Adrenal gland (tissue), 12 donors: ENCODE data around the gene ZCCHC3. TPM values are rescaled to one million over a fixed set of nuclear protein-coding genes. Genes with fewer than 3 reads are reported as not detected.

ENCODE experiments used
- DNase-seq, 7 donors: peaks; one replicate each; pipeline ENCODE4 v3.0.0-alpha.2; 2019 to 2020
- H3K27ac ChIP-seq, 5 donors: fragments of 200-600 bp; sonication (generic) in 4 of 5; 1 replicate in 3 of 5; 2 replicates in 2 of 5; pipeline versions ENCODE4 v1.5.1 to v1.8.0; 2016 to 2020; ENCODE audit warnings: mild to moderate bottlenecking in 1 of 5
- H3K27me3 ChIP-seq: fragments of 200-600 bp; 2 replicates; pipeline ENCODE4 v1.8.0; 2021
- H3K36me3 ChIP-seq, 2 donors: fragments of 200-600 bp; replicated peaks in 1 of 2; 1 replicate in 1 of 2; 2 replicates in 1 of 2; pipeline versions ENCODE4 v1.5.1 to v1.8.0; 2018 to 2022
- H3K4me1 ChIP-seq, 2 donors: fragments of 200-600 bp; replicated peaks in 1 of 2; 1 replicate in 1 of 2; 2 replicates in 1 of 2; pipeline versions ENCODE4 v1.5.1 to v1.8.0; 2018 to 2021
- H3K4me3 ChIP-seq, 4 donors: fragments of 200-600 bp; sonication (generic) in 3 of 4; one replicate each; pipeline ENCODE4 v1.5.1; 2016 to 2018
- H3K9me3 ChIP-seq, 3 donors: fragments of 200-600 bp; sonication (generic) in 1 of 3; replicated peaks in 1 of 3; 1 replicate in 2 of 3; 2 replicates in 1 of 3; pipeline versions ENCODE4 v1.5.1 to v1.8.0; 2016 to 2021
- POLR2A ChIP-seq, 2 donors: fragments of 450-650 bp; IDR thresholded peaks; one replicate each; pipeline ENCODE4 v1.6.1; 2017; ENCODE audit warnings: antibody characterized with exemption in 2 of 2, mild to moderate bottlenecking in 2 of 2, moderate library complexity in 1 of 2
- WGBS, 4 donors: extraction: QIAGEN DNeasy Blood & Tissue Kit in 2 of 4; methylation state at CpG; one replicate each; pipeline versions ENCODE4 v1.1.5 to v1.1.7; 2013 to 2017; 5-methylcytosine and 5-hydroxymethylcytosine counted together
- intact Hi-C, 2 donors: fragments of 100-400 bp; cut with DNase I; formaldehyde crosslinking; loops; one replicate each; pipeline versions ENCODE4 v1.14.1 to v1.15.0; 2022 to 2023
- polyA plus RNA-seq, 3 donors: library from polyadenylated mRNA; stranded (reverse); fragments of 200-250 nt in 2 of 3; fragments of 350-450 nt in 1 of 3; fragmentation: Illumina TruSeq in 1 of 3; extraction: RNeasy Lipid Tissue Mini Kit (QIAGEN cat#74804) in 1 of 3; gene quantifications; one replicate each; pipeline ENCODE4 v1.2.3, GENCODE V29; 2013 to 2014
- total RNA-seq, 9 donors: library from RNA; depleted of rRNA in 4 of 9; stranded (reverse); fragments of >200 nt in 4 of 9; fragments of 120-200 nt in 1 of 9; fragmentation: NEBNext Ultra II Directional in 1 of 9; extraction: Animal tissue kit (Norgen Biotek cat#: 25700) in 1 of 9; gene quantifications; one replicate each; pipeline versions ENCODE4 v1.1.0 to v1.2.4, GENCODE V29; 2013 to 2023
- TF ChIP-seq, protein P1 (sequence below), 6 experiments: fragments of 450-650 bp in 4 of 6; fragments of 200-600 bp in 2 of 6; sonication (generic) in 1 of 6; IDR thresholded peaks; 1 replicate in 5 of 6; 2 replicates in 1 of 6; pipeline versions ENCODE4 v1.5.1 to v1.8.0; 2016 to 2021; ENCODE audit warnings: antibody characterized with exemption in 6 of 6, mild to moderate bottlenecking in 2 of 6, moderate library complexity in 1 of 6
- donor health status: healthy with polysubstance abuse.
- donor health status: Bipolar disorder and iron deficiency.
- donor health status: DM: yes; HTN: yes; CAD: no.
- donor health status: DM: no; HTN: no; CAD: no.
- donor health status: DM: no; HTN: no; CAD: no.
- donor health status: DM: yes; HTN: yes; CAD: no.

ZCCHC3 gene
- total and polyA plus RNA-seq, 12 donors: 11.1 to 29.3 (median 16.3) TPM

DNA sequence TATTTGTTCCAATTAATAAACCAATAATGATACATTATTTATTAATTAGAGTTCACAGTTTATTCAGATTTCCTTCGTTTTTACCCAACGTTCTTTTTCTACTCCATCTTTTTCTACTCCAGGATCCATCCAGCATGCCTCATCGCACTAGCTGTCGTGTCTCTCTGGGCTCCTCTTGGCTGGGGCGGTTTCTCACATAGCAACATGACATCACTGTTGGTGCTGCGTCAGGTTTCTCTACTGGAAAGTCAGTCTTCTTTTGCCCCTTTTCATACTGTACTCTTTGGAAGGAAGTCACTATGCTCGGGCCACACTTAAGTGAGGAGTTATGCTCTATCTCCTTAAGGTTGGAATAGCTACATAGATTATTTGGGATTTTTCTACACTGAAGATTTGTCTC lies 14.2 kb downstream of the ZCCHC3 start:
- Histone ChIP-seq H3K27ac (no peak overlapping the region), H3K4me1 (peaks cover 8 to 16% of the 10 kb centered on the region in 2 donors), H3K27me3 (no peaks in the 10 kb centered on the region), H3K4me3 (no peak overlapping the region), H3K9me3 (no peaks in the 10 kb centered on the region), H3K36me3 (no peaks in the 10 kb centered on the region)
- WGBS, 4 donors: 87 to 92% (median 88%) methylated on average over 7 of the region's 7 CpGs
- TF ChIP-seq, protein P1, sequence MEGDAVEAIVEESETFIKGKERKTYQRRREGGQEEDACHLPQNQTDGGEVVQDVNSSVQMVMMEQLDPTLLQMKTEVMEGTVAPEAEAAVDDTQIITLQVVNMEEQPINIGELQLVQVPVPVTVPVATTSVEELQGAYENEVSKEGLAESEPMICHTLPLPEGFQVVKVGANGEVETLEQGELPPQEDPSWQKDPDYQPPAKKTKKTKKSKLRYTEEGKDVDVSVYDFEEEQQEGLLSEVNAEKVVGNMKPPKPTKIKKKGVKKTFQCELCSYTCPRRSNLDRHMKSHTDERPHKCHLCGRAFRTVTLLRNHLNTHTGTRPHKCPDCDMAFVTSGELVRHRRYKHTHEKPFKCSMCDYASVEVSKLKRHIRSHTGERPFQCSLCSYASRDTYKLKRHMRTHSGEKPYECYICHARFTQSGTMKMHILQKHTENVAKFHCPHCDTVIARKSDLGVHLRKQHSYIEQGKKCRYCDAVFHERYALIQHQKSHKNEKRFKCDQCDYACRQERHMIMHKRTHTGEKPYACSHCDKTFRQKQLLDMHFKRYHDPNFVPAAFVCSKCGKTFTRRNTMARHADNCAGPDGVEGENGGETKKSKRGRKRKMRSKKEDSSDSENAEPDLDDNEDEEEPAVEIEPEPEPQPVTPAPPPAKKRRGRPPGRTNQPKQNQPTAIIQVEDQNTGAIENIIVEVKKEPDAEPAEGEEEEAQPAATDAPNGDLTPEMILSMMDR (IDR thresholded peaks at IDR 0.05): no peak
- no peak for TF ChIP-seq POLR2A (IDR thresholded peaks at IDR 0.05)
- intact Hi-C loops: no loop called here
- no peak for DNase-seq

DNA sequence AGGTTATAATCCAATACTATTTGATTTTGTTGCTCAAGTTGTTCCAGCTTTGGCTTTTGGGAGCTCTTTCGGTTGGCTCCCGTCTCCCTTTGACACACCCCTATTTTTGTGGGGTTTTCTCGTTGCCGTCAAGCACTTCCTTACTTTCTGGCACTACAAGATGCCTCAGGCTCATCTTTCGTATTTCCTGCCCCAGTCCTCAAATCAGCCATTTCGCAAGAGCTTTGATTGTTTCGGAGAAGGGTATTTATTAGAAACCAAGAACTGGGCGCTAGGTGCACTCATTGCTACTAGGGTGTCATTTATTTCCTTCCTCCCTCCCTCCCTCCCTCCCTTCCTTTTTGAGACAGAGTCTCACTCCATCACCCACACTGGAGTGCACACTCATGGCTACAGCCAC lies 14.7 kb downstream of the ZCCHC3 start:
- Histone ChIP-seq H3K27me3 (no peaks in the 10 kb centered on the region), H3K4me3 (no peak overlapping the region), H3K36me3 (no peaks in the 10 kb centered on the region), H3K4me1 (peaks cover 8 to 16% of the 10 kb centered on the region in 2 donors), H3K27ac (no peak overlapping the region), H3K9me3 (no peaks in the 10 kb centered on the region)
- intact Hi-C loops: no loop called here
- 81 to 91% (median 87%) methylated on average over 8 of the region's 8 CpGs for WGBS, 4 donors
- TF ChIP-seq, protein P1 (IDR thresholded peaks at IDR 0.05): no peak
- no peak for TF ChIP-seq POLR2A (IDR thresholded peaks at IDR 0.05)
- no peak for DNase-seq

- 44 to 79% (median 60%) methylated on average over 1 of the region's 1 CpG for WGBS, 4 donors
- Histone ChIP-seq H3K4me1 (peaks cover 8 to 16% of the 10 kb centered on the region in 2 donors), H3K27me3 (no peaks in the 10 kb centered on the region), H3K4me3 (no peak overlapping the region), H3K9me3 (no peaks in the 10 kb centered on the region), H3K27ac (no peak overlapping the region), H3K36me3 (no peaks in the 10 kb centered on the region)
- TF ChIP-seq, protein P1 (IDR thresholded peaks at IDR 0.05): no peak
- no peak for TF ChIP-seq POLR2A (IDR thresholded peaks at IDR 0.05)
- intact Hi-C loops: no loop called here
- DNase-seq: no peak
These were observed 15.5 kb downstream of the ZCCHC3 start for GRCh38 chr20:312866-313265.

DNA sequence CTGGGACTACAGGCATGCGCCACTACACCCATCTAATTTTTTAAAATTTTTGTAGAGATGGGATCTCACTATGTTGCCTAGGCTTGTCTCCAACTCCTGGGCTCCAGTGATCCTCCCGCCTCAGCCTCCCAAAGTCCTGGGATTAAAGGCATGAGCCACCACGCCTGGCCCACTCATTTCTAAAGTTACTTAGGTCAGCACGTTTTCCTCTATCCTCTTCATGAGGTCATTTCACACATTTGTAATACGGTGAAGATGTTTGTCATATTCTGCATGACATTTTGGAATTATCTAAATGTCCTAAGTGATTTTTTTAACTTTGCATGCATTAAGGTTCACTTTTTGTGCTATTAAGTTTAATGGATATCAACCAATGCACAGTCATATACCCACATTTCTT lies 16.0 kb downstream of the ZCCHC3 start:
- Histone ChIP-seq H3K36me3 (no peaks in the 10 kb centered on the region), H3K27me3 (no peaks in the 10 kb centered on the region), H3K4me1 (peaks cover 8 to 16% of the 10 kb centered on the region in 2 donors), H3K9me3 (no peaks in the 10 kb centered on the region), H3K27ac (no peak overlapping the region), H3K4me3 (no peak overlapping the region)
- WGBS, 4 donors: 87 to 89% (median 88%) methylated on average over 5 of the region's 5 CpGs
- intact Hi-C loops: no loop called here
- DNase-seq: no peak
- TF ChIP-seq, protein P1 (IDR thresholded peaks at IDR 0.05): no peak
- no peak for TF ChIP-seq POLR2A (IDR thresholded peaks at IDR 0.05)
